ENCODE results near the gene BICDL2.

GRCh38 chr16:2999929-3000328 is 36.8 kb downstream of the BICDL2 start:
- TF ChIP-seq CTCF (conservative IDR thresholded peaks at IDR 0.05 in 1 of 2, IDR thresholded peaks at IDR 0.05 in 1 of 2; ENCODE audit: low read depth in 1 of 2, low read length in 2 of 2) (no peak), EZH2 (IDR thresholded peaks at IDR 0.05; ENCODE audit: low read length, missing control alignments) (no peak)

Data from fibroblast of lung (primary cell).